Neural cell (in vitro differentiated cells): ENCODE measurements around the gene LDLRAD4.

Experiments
- CTCF ChIP-seq: fragments of 450-650 bp; IDR thresholded peaks from 2 replicates; pipeline ENCODE4 v1.5.1; 2014; ENCODE audit warnings: antibody characterized with exemption, mild to moderate bottlenecking, moderate library complexity; ENCODE audit not compliant: poor library complexity, severe bottlenecking
- EP300 ChIP-seq: fragments of 450-650 bp; conservative IDR thresholded peaks from 2 replicates; pipeline ENCODE4 v1.6.1; 2014; ENCODE audit warnings: antibody characterized with exemption, mild to moderate bottlenecking, moderate library complexity; ENCODE audit not compliant: poor library complexity, severe bottlenecking
- EZH2 ChIP-seq: fragments of 200-600, 300-800 bp; shearing (Covaris generic), sonication (generic); IDR thresholded peaks from 2 replicates; pipeline ENCODE4 v1.6.1; 2014; ENCODE audit warnings: antibody characterized with exemption, low read length, borderline replicate concordance, mild to moderate bottlenecking; ENCODE audit not compliant: insufficient read depth, poor library complexity, severe bottlenecking
- REST ChIP-seq: IDR thresholded peaks from 2 replicates; pipeline ENCODE4 v1.6.1; 2012; ENCODE audit warnings: borderline replicate concordance
- TAF1 ChIP-seq: IDR thresholded peaks from 2 replicates; pipeline ENCODE4 v1.6.1; 2012; ENCODE audit warnings: low read depth

- TF ChIP-seq CTCF (no peak), EZH2 (no peak), REST (no peak), EP300 (no peak), TAF1 (no peak)
Measured at GRCh38 chr18:13320096-13320495, 101.5 kb downstream of the LDLRAD4 start.
